HG03095 (cell line): Measurements from ENCODE around the gene CCDC157.

Experiments
- ATAC-seq: cut with Tn5 transposase; IDR thresholded peaks from one replicate; pipeline ENCODE4 v1.9.1; 2021; ENCODE audit warnings: moderate library complexity; ENCODE audit not compliant: unreplicated experiment

CCDC157 gene

GRCh38 chr22:30411780-30412179, 55.0 kb downstream of the CCDC157 start:
- no peak for ATAC-seq

- ATAC-seq: no peak
These were observed 56.2 kb downstream of the CCDC157 start for GRCh38 chr22:30413001-30413400.

DNA sequence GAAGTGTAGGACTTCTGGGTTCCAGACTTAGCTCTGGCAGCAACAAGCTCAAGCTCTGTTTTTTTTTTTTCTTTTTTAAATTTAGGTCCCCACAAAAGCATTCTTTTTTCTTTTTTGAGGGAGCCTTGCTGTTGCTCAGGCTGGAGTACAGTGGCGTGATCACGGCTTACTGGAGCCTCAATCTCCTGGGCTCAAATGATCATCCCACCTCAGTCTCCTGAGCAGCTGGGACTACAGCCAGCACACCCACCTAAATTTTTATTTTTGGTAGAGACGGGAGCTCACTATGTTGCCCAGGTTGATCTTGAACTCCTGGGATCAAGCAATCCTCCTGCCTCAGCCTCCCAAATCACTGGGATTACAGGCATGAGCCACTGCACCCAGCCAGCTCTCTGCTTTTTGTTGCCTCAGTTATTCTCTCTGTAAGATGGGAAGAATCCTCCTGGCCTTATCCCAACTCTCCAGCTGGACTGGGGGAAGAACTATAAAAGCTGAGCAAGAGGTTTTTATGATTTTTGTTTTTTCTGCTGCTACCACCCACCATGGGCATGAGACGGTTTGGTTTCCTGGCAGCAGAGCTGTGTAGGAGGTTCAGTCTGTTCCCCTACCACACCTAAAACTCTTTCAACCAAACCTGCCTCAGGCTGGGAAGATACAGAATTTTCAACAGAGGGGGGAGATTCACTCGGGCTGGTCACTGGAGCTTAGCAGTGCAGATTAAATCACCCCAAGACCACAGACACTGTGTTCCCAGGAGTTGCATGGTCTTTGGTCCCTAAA, 57.1 kb downstream of the CCDC157 start:
- no peak for ATAC-seq

DNA sequence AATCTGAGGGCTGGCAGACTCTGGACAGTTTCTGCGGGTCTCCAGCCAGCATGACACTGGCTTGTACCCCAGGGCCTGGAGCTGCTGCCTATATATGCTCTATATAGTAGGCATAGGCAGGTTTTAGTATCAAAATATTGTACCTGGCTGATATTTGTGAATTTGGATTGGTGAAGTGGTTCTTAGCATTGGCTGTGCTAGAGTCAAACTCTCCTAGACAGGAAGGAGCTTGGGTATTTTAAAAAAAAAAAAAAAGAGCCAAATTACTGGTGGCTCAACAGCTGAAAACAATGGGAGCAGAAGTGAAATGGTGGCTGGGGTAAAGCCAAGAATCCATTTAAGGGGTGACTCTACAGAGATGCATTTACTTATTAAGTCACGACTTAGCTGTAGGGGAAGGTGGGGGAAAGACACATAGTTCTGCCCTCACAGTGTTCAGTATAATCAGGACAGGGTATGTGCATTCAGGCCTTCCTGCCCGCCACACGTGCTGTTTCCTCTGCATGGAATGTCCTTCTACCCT, 57.8 kb downstream of the CCDC157 start:
- no peak for ATAC-seq

DNA sequence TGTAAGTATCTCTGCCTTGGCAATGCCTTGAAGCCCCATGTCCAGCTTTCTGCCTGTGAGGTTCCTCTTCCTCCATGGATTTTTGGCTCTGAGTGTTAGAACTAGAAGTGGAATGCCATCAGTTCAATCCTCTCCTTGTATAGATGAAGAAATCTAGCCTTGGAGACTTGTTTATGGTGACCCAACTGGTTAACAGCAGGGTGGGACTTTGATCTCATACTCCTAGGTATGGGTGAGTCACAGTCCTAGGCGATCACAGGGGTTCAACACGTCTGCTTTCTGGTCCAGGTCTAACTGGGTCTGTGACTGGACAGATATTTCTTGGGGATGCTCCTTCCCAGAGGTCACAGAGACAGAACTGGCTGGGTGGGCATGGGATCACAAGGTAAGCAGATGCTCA, 59.6 kb downstream of the CCDC157 start:
- no peak for ATAC-seq

GRCh38 chr22:30416837-30417236, 60.0 kb downstream of the CCDC157 start:
- ATAC-seq: no peak

- no peak for ATAC-seq
These were observed 63.7 kb downstream of the CCDC157 start for GRCh38 chr22:30420347-30421125.

DNA sequence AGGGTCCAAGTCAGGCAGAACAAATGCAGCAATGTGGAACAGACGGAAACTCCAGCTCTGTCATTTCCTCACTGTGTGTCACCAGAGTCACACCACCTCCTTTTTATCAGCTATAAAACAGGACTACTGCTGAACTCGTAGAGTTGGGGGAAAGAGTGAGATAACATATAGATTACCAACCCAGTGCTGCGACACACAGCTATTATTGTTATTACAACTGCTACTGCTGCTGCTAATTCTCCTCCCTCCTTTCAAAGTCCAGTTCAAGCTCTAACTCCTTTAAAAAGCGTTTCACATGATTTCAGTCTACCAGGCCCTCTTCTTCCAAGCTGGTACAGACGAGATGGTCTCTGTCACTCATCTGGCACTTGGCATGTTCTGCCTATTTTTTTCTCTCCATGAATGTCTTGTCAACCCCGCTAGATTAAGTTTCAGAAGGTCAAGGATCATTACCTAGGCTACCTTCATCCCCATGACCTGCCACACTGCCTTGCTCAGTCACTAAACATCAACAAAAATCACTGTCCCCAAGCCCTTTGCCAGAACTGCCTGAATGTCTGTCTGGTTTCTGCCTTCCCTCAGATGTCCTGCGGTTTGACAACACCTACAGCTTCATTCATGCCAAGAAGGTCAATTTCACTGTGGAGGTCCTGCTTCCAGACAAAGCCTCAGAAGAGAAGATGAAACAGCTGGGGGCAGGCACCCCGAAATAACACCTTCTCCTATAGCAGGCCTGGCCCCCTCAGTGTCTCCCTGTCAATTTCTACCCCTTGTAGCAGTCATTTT, 65.1 kb downstream of the CCDC157 start:
- no peak for ATAC-seq

DNA sequence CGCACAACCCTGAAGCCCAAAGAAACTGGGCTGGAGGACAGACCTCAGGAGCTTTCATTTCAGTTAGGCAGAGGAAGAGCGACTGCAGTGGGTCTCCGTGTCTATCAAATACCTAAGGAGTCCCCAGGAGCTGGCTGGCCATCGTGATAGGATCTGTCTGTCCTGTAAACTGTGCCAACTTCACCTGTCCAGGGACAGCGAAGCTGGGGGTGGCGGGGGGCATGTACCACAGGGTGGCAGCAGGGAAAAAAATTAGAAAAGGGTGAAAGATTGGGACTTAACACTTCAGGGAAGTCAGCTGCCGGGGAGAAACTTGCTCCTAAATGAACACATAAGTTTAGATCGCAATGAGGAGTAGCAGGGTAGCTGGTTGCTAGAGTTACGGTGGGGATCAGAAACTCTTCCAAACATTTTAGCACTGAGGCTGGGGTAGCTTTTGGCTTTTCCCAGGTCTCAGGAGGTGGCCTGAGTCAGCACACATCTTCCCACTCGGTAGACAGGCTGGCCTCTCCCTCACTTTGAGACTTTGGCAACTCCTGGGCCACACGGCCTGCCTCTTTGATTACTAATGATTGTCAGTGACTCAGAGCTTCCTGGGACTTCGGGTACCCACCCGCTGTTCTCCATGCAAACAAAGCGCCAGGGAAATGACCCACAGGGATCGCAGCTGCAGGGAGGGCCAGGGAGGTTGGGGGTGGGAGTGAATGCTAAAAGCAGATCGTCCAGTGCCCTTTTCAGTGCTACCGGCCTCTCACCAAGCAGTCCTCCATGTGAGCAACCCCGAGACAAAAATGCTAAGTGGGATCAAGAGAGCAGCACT, 65.9 kb downstream of the CCDC157 start:
- no peak for ATAC-seq

DNA sequence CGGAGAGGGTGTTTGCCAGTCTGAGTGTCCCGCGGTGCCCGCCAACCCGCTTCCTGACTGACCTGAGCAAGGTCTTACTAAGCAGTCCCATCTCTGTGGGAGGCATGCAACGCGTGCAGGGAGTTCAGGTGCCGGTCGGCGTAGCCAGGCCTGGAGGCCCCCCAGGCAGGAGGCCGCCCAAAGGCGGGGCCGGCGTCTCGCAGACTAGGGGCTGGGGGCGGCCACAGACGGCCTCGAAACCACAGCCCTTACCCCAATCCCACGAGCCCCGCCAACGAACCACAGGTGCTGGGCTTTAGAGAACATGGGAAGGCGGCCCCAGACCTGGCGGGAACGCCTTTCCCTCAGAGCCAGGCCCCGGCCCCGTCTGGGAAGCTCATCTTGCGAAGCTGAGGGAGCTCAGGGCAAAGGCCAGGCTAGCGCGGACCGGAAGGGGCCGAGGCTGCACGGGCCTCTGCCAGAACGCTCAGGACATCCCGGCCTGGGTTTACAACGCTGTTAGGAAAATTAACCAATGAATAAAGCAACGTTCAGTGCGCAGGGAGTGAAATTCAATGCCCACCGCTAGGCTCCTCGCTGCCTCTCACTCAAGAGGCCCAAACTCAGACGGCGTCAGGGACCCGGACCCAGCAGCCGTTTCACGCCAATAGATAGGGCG, 66.6 kb downstream of the CCDC157 start:
- ATAC-seq: peak; percentile 18

DNA sequence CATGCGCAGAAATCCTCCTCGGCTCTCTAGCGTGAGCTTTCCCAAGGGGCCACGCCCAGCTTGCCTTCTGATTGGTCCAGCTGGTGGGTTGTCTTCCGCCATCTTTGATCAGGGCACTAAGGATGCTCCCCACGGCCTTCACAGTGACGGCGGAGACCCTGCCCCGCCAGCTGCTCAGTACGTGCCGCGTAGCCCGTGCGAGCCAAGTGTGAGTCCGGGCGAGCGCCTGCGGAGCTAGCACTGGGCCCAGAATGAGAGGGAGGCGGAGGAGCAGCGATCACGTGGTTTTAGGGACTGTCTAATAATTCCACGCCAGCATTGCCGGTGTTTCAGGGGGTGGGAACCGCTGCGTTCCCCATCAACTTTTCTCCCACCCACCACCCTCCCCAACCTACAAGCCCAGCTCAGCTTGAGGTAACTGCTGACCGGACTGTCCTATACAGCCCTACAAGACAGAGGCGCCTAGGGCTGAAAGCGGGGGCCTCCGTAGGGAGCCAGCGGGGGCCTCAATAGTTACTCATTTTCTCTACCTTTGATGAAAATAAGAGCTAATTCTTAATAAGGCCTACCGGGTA, 67.2 kb downstream of the CCDC157 start:
- peak; percentile 75 for ATAC-seq

DNA sequence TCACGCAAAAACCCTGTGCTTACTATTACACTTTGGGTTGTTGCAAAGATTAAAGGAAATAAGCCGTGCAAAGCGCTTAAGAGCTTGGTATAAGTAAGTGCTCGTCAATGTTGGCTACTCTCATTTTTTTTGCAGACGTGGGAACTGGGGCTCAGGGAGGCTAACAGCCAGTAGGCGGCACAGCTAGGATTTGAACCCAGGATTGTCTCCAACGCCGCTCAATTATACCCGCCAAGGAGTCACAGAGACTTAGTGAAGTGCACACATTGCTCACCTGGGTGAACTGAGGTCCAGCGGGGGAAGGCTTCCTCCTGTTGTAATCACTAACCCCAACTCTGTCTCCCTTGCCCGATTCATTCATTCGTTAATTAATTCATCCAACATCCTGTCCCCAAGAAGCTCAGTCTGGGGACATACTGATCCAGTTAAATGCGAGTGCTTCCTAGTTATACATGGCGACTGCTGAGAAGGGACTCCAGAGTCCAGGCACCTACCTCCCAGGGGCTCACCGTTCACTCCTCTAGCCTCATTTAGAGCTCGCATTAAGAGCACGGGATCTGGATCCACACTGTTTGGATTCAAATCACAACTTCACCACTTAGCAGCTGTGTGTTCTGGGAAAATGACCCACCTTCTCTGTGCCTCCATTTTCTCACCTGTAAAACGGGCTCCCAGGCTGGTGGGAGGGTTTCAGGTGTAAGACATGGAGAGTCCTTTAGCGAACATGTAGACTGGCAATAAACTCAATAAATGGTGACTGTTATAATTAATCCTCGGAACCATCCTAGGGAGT, 67.9 kb downstream of the CCDC157 start:
- no peak for ATAC-seq

DNA sequence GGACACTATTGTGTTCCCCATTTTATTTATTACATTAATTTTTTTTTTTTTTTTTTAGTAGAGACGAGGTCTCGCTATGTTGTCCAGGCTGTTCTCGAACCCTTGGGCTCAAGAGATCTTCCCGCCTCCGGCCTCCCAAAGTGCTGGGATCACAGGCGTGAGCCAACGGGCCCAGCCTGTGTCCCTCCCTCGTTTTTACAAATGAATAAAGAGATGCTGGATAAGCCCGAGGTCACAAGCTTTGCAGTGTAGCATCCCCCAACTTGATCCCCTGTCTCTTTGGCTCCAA, 68.5 kb downstream of the CCDC157 start:
- ATAC-seq: no peak

- no peak for ATAC-seq
These were observed 69.0 kb downstream of the CCDC157 start, which contains the start of gene MTFP1 for GRCh38 chr22:30425616-30426387. MTFP1 (plus strand) TSS chr22:30425768; CDS start chr22:30425880, 112 bp downstream.
